H9 (cell line): ENCODE data around the gene DDX39A. TPM values are rescaled to one million over a fixed set of nuclear protein-coding genes. Genes with fewer than 3 reads are reported as not detected.

Experiments
- DNase-seq: peaks from one replicate; pipeline ENCODE4 v3.0.0-alpha.2; 2017
- H2AFZ ChIP-seq: one replicate; pipeline ENCODE4 v1.6.1; 2013; ENCODE audit warnings: mild to moderate bottlenecking, low read length, control low read depth, moderate library complexity
- H2AK5ac ChIP-seq: 2 replicates; pipeline ENCODE4 v1.6.1; 2013; ENCODE audit warnings: low read length, control low read depth, mixed read lengths; ENCODE audit not compliant: insufficient read length
- H2BK120ac ChIP-seq: one replicate; pipeline ENCODE4 v1.6.1; 2013; ENCODE audit warnings: low read depth, mild to moderate bottlenecking, low read length, control low read depth, inconsistent platforms; ENCODE audit not compliant: poor library complexity, severe bottlenecking
- H2BK12ac ChIP-seq: 2 replicates; pipeline ENCODE4 v1.6.1; 2013; ENCODE audit warnings: low read length, control low read depth, mixed read lengths, low read depth; ENCODE audit not compliant: insufficient read length
- H2BK15ac ChIP-seq: 2 replicates; pipeline ENCODE4 v1.6.1; 2013; ENCODE audit warnings: low read depth, low read length, control low read depth
- H2BK20ac ChIP-seq: one replicate; pipeline ENCODE4 v1.6.1; 2013; ENCODE audit warnings: low read depth, mild to moderate bottlenecking, low read length, control low read depth, inconsistent platforms; ENCODE audit not compliant: poor library complexity, severe bottlenecking
- H2BK5ac ChIP-seq: 2 replicates; pipeline ENCODE4 v1.6.1; 2013; ENCODE audit warnings: low read length, control low read depth, mixed read lengths; ENCODE audit not compliant: insufficient read length
- H3K14ac ChIP-seq: 2 replicates; pipeline ENCODE4 v1.6.1; 2013; ENCODE audit warnings: low read length, control low read depth; ENCODE audit not compliant: insufficient read depth
- H3K18ac ChIP-seq: 2 replicates; pipeline ENCODE4 v1.6.1; 2013; ENCODE audit warnings: low read depth, mild to moderate bottlenecking, mixed read lengths, low read length, control low read depth; ENCODE audit not compliant: insufficient read length
- H3K23ac ChIP-seq: 2 replicates; pipeline ENCODE4 v1.6.1; 2013; ENCODE audit warnings: low read length, control low read depth, mixed read lengths, low read depth; ENCODE audit not compliant: insufficient read length
- H3K23me2 ChIP-seq: 2 replicates; pipeline ENCODE4 v1.6.1; 2013; ENCODE audit warnings: low read depth, mild to moderate bottlenecking, mixed read lengths, low read length, control low read depth; ENCODE audit not compliant: insufficient read length, poor library complexity, severe bottlenecking
- H3K27ac ChIP-seq: 2 replicates; pipeline ENCODE4 v1.5.1; 2013; ENCODE audit warnings: low read length, control low read depth, mixed read lengths, low read depth; ENCODE audit not compliant: insufficient read length
- H3K27me3 ChIP-seq: 2 replicates; pipeline ENCODE4 v1.6.1; 2013; ENCODE audit warnings: low read length, control low read depth, inconsistent platforms; ENCODE audit not compliant: insufficient read depth
- H3K4ac ChIP-seq: 2 replicates; pipeline ENCODE4 v1.6.1; 2013; ENCODE audit warnings: low read depth, mild to moderate bottlenecking, control low read depth, inconsistent platforms, low read length, moderate library complexity
- H3K4me1 ChIP-seq: 2 replicates; pipeline ENCODE4 v1.6.1; 2013; ENCODE audit warnings: low read length, control low read depth, inconsistent platforms; ENCODE audit not compliant: insufficient read depth
- H3K4me2 ChIP-seq: 2 replicates; pipeline ENCODE4 v1.6.1; 2013; ENCODE audit warnings: low read length, control low read depth, mixed read lengths; ENCODE audit not compliant: insufficient read length, insufficient read depth
- H3K56ac ChIP-seq: 2 replicates; pipeline ENCODE4 v1.6.1; 2013; ENCODE audit warnings: low read depth, mild to moderate bottlenecking, mixed read lengths, low read length, control low read depth; ENCODE audit not compliant: insufficient read length
- H3K79me1 ChIP-seq: 2 replicates; pipeline ENCODE4 v1.6.1; 2013; ENCODE audit warnings: low read depth, mild to moderate bottlenecking, moderate library complexity, low read length, control low read depth, inconsistent platforms; ENCODE audit not compliant: insufficient read depth, poor library complexity, severe bottlenecking
- H3K79me2 ChIP-seq: 2 replicates; pipeline ENCODE4 v1.6.1; 2013; ENCODE audit warnings: low read length, control low read depth, inconsistent platforms; ENCODE audit not compliant: insufficient read depth
- H3K9ac ChIP-seq: 2 replicates; pipeline ENCODE4 v1.6.1; 2013; ENCODE audit warnings: low read length, control low read depth, mixed read lengths; ENCODE audit not compliant: insufficient read length; ENCODE audit errors: extremely low read depth
- H3K9me3 ChIP-seq: one replicate; pipeline ENCODE4 v1.6.1; 2013; ENCODE audit warnings: low read depth, low read length, inconsistent platforms; ENCODE audit not compliant: control insufficient read depth
- H3T11ph ChIP-seq: one replicate; pipeline ENCODE4 v1.6.1; 2013; ENCODE audit warnings: mild to moderate bottlenecking, low read length, control low read depth, inconsistent platforms
- H4K20me1 ChIP-seq: one replicate; pipeline ENCODE4 v1.6.1; 2013; ENCODE audit not compliant: control insufficient read depth, insufficient read length, insufficient read depth
- H4K5ac ChIP-seq: 2 replicates; pipeline ENCODE4 v1.6.1; 2013; ENCODE audit warnings: low read depth, mild to moderate bottlenecking, mixed read lengths, low read length, control low read depth; ENCODE audit not compliant: insufficient read length
- H4K8ac ChIP-seq: replicated peaks from 2 replicates; pipeline ENCODE4 v1.6.1; 2013; ENCODE audit warnings: low read length, control low read depth, mixed read lengths, low read depth; ENCODE audit not compliant: insufficient read length
- H4K91ac ChIP-seq: 2 replicates; pipeline ENCODE4 v1.6.1; 2013; ENCODE audit warnings: low read depth, mild to moderate bottlenecking, moderate library complexity, mixed read lengths, low read length, control low read depth; ENCODE audit not compliant: insufficient read length
- H3K27ac Mint-ChIP-seq, 3 experiments: 2 replicates in 2 of 3; 3 replicates in 1 of 3; pipeline ENCODE4 v1.8.0; 2020 to 2021; ENCODE audit warnings: mixed read lengths in 3 of 3, mild to moderate bottlenecking in 1 of 3, moderate library complexity in 1 of 3
- H3K27me3 Mint-ChIP-seq: 2 replicates; pipeline ENCODE4 v1.8.0; 2021; ENCODE audit warnings: low read depth, mild to moderate bottlenecking, moderate library complexity, mixed read lengths
- H3K36me3 Mint-ChIP-seq, 3 experiments: 2 replicates in 2 of 3; 3 replicates in 1 of 3; pipeline ENCODE4 v1.8.0; 2020 to 2021; ENCODE audit warnings: low read depth in 3 of 3, mixed read lengths in 3 of 3; ENCODE audit not compliant: insufficient read depth in 1 of 3
- H3K4me1 Mint-ChIP-seq, 2 experiments: 2 replicates each; pipeline ENCODE4 v1.8.0; 2020; ENCODE audit warnings: mixed read lengths in 2 of 2
- H3K4me3 Mint-ChIP-seq, 2 experiments: 2 replicates in 1 of 2; 3 replicates in 1 of 2; pipeline ENCODE4 v1.8.0; 2020 to 2021; ENCODE audit warnings: mild to moderate bottlenecking in 2 of 2, mixed read lengths in 2 of 2, moderate library complexity in 1 of 2
- H3K9me3 Mint-ChIP-seq, 2 experiments: 2 replicates in 1 of 2; 3 replicates in 1 of 2; pipeline ENCODE4 v1.8.0; 2020; ENCODE audit warnings: mild to moderate bottlenecking in 2 of 2, mixed read lengths in 2 of 2, moderate library complexity in 1 of 2
- WGBS: extraction: QIAGEN DNeasy Blood & Tissue Kit; methylation state at CpG from one replicate; pipeline ENCODE4 v1.1.7; 2013; ENCODE audit warnings: missing lambda C conversion rate, low lambda C conversion rate, mixed read lengths; ENCODE audit not compliant: insufficient read length; ENCODE audit errors: extremely low coverage; 5-methylcytosine and 5-hydroxymethylcytosine counted together
- total RNA-seq: library from RNA; stranded (reverse); gene quantifications from 2 replicates; pipeline ENCODE4 v1.2.1, GENCODE V29; 2021
- TF ChIP-seq, protein P1 (sequence below): fragments of 200-600 bp; sonication (generic); conservative IDR thresholded peaks from 3 replicates; pipeline ENCODE4 v1.8.0; 2021; ENCODE audit warnings: antibody characterized with exemption, mild to moderate bottlenecking

The DDX39A gene
- total RNA-seq, 1 experiment from 2014 or later = 137 TPM

DNA sequence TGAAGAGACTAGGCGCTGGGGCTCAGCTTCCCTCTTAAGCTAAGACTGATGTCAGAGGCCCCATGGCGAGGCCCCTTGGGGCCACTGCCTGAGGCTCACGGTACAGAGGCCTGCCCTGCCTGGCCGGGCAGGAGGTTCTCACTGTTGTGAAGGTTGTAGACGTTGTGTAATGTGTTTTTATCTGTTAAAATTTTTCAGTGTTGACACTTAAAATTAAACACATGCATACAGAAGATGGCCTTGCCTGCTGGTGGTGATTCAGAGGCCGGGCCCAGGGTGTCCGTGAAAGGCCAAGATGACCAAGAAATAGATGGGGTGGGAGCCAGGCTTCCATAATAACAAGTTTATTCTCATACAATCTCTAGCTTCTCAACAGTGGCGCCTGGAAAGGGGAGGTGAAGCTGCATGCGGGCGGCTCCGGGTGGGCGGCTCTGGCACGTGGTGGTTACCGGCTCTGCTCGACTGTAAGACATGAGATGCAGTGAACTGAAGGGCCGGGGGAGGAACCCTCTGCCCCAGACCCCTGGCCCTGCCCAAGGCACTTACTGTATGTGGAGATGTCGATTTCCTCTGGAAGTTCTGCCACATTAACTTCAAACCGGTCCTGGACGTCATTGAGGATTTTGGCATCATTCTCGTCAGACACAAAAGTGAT, 10.5 kb downstream of the DDX39A start:
- no peak for DNase-seq
- H3K14ac ChIP-seq = no peak overlapping the region
- no peak overlapping the region for H3K4me2 ChIP-seq
- no peaks in the 10 kb centered on the region for H4K20me1 ChIP-seq
- no peak overlapping the region for H3K27ac ChIP-seq
- H3K4ac ChIP-seq = no peak overlapping the region
- peak overlapping the region in 1 of 3 experiments; percentile 27; a peak in 1 of 7 replicates for H3K27ac Mint-ChIP-seq
- H2AK5ac ChIP-seq = no peak overlapping the region
- H3K9ac ChIP-seq = no peak overlapping the region
- H3K36me3 Mint-ChIP-seq = peaks cover 37 to 68% (median 62%) of the 10 kb centered on the region in 3 experiments
- H3K27me3 ChIP-seq = no peaks in the 10 kb centered on the region
- TF ChIP-seq, protein P1, sequence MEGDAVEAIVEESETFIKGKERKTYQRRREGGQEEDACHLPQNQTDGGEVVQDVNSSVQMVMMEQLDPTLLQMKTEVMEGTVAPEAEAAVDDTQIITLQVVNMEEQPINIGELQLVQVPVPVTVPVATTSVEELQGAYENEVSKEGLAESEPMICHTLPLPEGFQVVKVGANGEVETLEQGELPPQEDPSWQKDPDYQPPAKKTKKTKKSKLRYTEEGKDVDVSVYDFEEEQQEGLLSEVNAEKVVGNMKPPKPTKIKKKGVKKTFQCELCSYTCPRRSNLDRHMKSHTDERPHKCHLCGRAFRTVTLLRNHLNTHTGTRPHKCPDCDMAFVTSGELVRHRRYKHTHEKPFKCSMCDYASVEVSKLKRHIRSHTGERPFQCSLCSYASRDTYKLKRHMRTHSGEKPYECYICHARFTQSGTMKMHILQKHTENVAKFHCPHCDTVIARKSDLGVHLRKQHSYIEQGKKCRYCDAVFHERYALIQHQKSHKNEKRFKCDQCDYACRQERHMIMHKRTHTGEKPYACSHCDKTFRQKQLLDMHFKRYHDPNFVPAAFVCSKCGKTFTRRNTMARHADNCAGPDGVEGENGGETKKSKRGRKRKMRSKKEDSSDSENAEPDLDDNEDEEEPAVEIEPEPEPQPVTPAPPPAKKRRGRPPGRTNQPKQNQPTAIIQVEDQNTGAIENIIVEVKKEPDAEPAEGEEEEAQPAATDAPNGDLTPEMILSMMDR = no peak
- H4K8ac ChIP-seq = no peak overlapping the region
- no peak overlapping the region for H3K23ac ChIP-seq
- H2BK12ac ChIP-seq = no peak overlapping the region
- no peak overlapping the region for H2BK15ac ChIP-seq
- no peaks in the 10 kb centered on the region; a peak in 1 of 5 replicates for H3K9me3 Mint-ChIP-seq
- H3K79me2 ChIP-seq = peaks cover 5% of the 10 kb centered on the region; the same call in 1 of the 2 replicates
- H3K27me3 Mint-ChIP-seq = no peaks in the 10 kb centered on the region; the same call in 1 of the 2 replicates
- H2AFZ ChIP-seq = no peak overlapping the region
- H3K4me3 Mint-ChIP-seq = no peak overlapping the region; a peak in 1 of 5 replicates
- H3K56ac ChIP-seq = no peak overlapping the region
- WGBS = no CpG with 5 or more reads among the region's 20 CpGs
- peaks cover 14 to 22% of the 10 kb centered on the region in 2 experiments for H3K4me1 Mint-ChIP-seq
- H2BK120ac ChIP-seq = no peak overlapping the region
- H4K91ac ChIP-seq = no peak overlapping the region
- no peak overlapping the region for H3K18ac ChIP-seq
- H2BK20ac ChIP-seq = no peak overlapping the region
- H2BK5ac ChIP-seq = no peak overlapping the region
- H3T11ph ChIP-seq = no peak overlapping the region
- no peaks in the 10 kb centered on the region for H3K4me1 ChIP-seq
- no peaks in the 10 kb centered on the region for H3K9me3 ChIP-seq
- no peaks in the 10 kb centered on the region for H3K23me2 ChIP-seq
- H4K5ac ChIP-seq = no peak overlapping the region
- H3K79me1 ChIP-seq = peaks cover 5% of the 10 kb centered on the region
